MM.1S (cell line): ENCODE data around the gene CNTNAP2.

ENCODE experiments used
- DNase-seq: peaks from one replicate; pipeline ENCODE4 v3.0.0-alpha.2; 2015
- H2AFZ ChIP-seq: fragments of 300-600 bp; sonication (generic); 2 replicates; pipeline ENCODE4 v1.6.0; 2016; ENCODE audit warnings: antibody characterized with exemption, low read length
- H3F3A ChIP-seq: fragments of 300-600 bp; sonication (generic); 2 replicates; pipeline ENCODE4 v1.6.1; 2016; ENCODE audit warnings: mild to moderate bottlenecking, antibody characterized with exemption, low read length, moderate library complexity, mixed read lengths; ENCODE audit not compliant: insufficient read depth
- H3K27ac ChIP-seq: fragments of 300-600 bp; sonication (generic); 2 replicates; pipeline ENCODE4 v1.5.1; 2016; ENCODE audit warnings: mild to moderate bottlenecking, low read length
- H3K27me3 ChIP-seq: fragments of 300-600 bp; sonication (generic); replicated peaks from 2 replicates; pipeline ENCODE4 v1.6.0; 2016; ENCODE audit warnings: low read length; ENCODE audit not compliant: insufficient read depth
- H3K36me3 ChIP-seq: fragments of 300-600 bp; sonication (generic); replicated peaks from 2 replicates; pipeline ENCODE4 v1.6.1; 2016; ENCODE audit warnings: mild to moderate bottlenecking, low read length, mixed read lengths; ENCODE audit not compliant: insufficient read depth
- H3K4me1 ChIP-seq: fragments of 300-600 bp; sonication (generic); 2 replicates; pipeline ENCODE4 v1.6.1; 2016; ENCODE audit warnings: low read length, mixed read lengths
- H3K4me2 ChIP-seq: fragments of 300-600 bp; sonication (generic); 2 replicates; pipeline ENCODE4 v1.6.0; 2016; ENCODE audit warnings: low read depth, low read length
- H3K4me3 ChIP-seq: fragments of 300-600 bp; sonication (generic); 2 replicates; pipeline ENCODE4 v1.5.1; 2016; ENCODE audit warnings: low read length, mixed read lengths
- H3K79me2 ChIP-seq: fragments of 300-600 bp; sonication (generic); 2 replicates; pipeline ENCODE4 v1.6.1; 2016; ENCODE audit warnings: mixed run types, low read length, mixed read lengths
- H3K9ac ChIP-seq: fragments of 300-600 bp; sonication (generic); 2 replicates; pipeline ENCODE4 v1.6.1; 2016; ENCODE audit warnings: low read length, mixed read lengths
- H3K9me2 ChIP-seq: fragments of 300-600 bp; sonication (generic); replicated peaks from 2 replicates; pipeline ENCODE4 v1.6.1; 2016; ENCODE audit warnings: mild to moderate bottlenecking, low read length, mixed read lengths; ENCODE audit not compliant: insufficient read depth
- H3K9me3 ChIP-seq: fragments of 300-600 bp; sonication (generic); replicated peaks from 2 replicates; pipeline ENCODE4 v1.6.1; 2016; ENCODE audit warnings: mild to moderate bottlenecking, low read length, mixed read lengths; ENCODE audit not compliant: insufficient read depth
- H4K20me1 ChIP-seq: fragments of 300-600 bp; sonication (generic); 2 replicates; pipeline ENCODE4 v1.6.1; 2016; ENCODE audit warnings: mild to moderate bottlenecking, low read length, moderate library complexity, mixed read lengths; ENCODE audit not compliant: insufficient read depth
- CTCF ChIP-seq: fragments of 300-600 bp; sonication (generic); IDR thresholded peaks from 2 replicates; pipeline ENCODE4 v1.5.1; 2016; ENCODE audit warnings: antibody characterized with exemption, low read length, mixed read lengths
- EZH2 ChIP-seq: fragments of 300-600 bp; sonication (generic); optimal IDR thresholded peaks from 2 replicates; pipeline ENCODE3; 2017; ENCODE audit warnings: low read depth, mild to moderate bottlenecking, antibody characterized with exemption, low read length, mixed read lengths
- EZH2phosphoT487 ChIP-seq: fragments of 300-600 bp; sonication (generic); IDR thresholded peaks from 2 replicates; pipeline ENCODE4 v1.6.1; 2018; ENCODE audit warnings: antibody characterized with exemption, low read length

Gene CNTNAP2

GRCh38 chr7:147053746-147054145 is 937.1 kb downstream of the CNTNAP2 start:
- Histone ChIP-seq H3K9me3 (no peaks in the 10 kb centered on the region), H3K4me1 (no peaks in the 10 kb centered on the region), H3K9me2 (no peaks in the 10 kb centered on the region), H3K27me3 (no peaks in the 10 kb centered on the region), H3K36me3 (no peaks in the 10 kb centered on the region), H3K4me3 (no peak overlapping the region), H3K4me2 (no peak overlapping the region), H4K20me1 (no peaks in the 10 kb centered on the region), H3K27ac (no peak overlapping the region), H2AFZ (no peak overlapping the region), H3K79me2 (no peaks in the 10 kb centered on the region), H3F3A (no peaks in the 10 kb centered on the region), H3K9ac (no peak overlapping the region)
- TF ChIP-seq EZH2phosphoT487 = no peak
- DNase-seq = no peak

GRCh38 chr7:147060070-147060469 is 943.5 kb downstream of the CNTNAP2 start:
- no peak for TF ChIP-seq CTCF
- no peak for TF ChIP-seq EZH2
- TF ChIP-seq EZH2phosphoT487 = no peak
- Histone ChIP-seq H3K9ac (no peak overlapping the region), H4K20me1 (no peaks in the 10 kb centered on the region), H3F3A (no peaks in the 10 kb centered on the region), H3K9me3 (no peaks in the 10 kb centered on the region), H3K9me2 (no peaks in the 10 kb centered on the region), H3K4me3 (no peak overlapping the region), H3K4me2 (no peak overlapping the region), H3K27ac (no peak overlapping the region), H3K27me3 (no peaks in the 10 kb centered on the region), H2AFZ (no peak overlapping the region), H3K79me2 (no peaks in the 10 kb centered on the region), H3K4me1 (no peaks in the 10 kb centered on the region), H3K36me3 (no peaks in the 10 kb centered on the region)
- no peak for DNase-seq

GRCh38 chr7:147062897-147063296 is 946.3 kb downstream of the CNTNAP2 start:
- H4K20me1 ChIP-seq = no peaks in the 10 kb centered on the region
- H2AFZ ChIP-seq = no peak overlapping the region
- H3K4me1 ChIP-seq = no peaks in the 10 kb centered on the region
- H3K9me2 ChIP-seq = no peaks in the 10 kb centered on the region
- no peak overlapping the region for H3K4me3 ChIP-seq
- no peak for TF ChIP-seq EZH2
- no peak for TF ChIP-seq EZH2phosphoT487
- no peak for TF ChIP-seq CTCF
- H3K4me2 ChIP-seq = no peak overlapping the region
- H3K79me2 ChIP-seq = no peaks in the 10 kb centered on the region
- H3K27me3 ChIP-seq = no peaks in the 10 kb centered on the region
- no peaks in the 10 kb centered on the region for H3F3A ChIP-seq
- H3K27ac ChIP-seq = no peak overlapping the region
- DNase-seq = no peak
- no peak overlapping the region for H3K9ac ChIP-seq
- no peaks in the 10 kb centered on the region for H3K36me3 ChIP-seq
- H3K9me3 ChIP-seq = no peaks in the 10 kb centered on the region

GRCh38 chr7:147068842-147069241 is 952.2 kb downstream of the CNTNAP2 start:
- H3K4me2 ChIP-seq = no peak overlapping the region
- no peaks in the 10 kb centered on the region for H3K36me3 ChIP-seq
- no peak for DNase-seq
- no peaks in the 10 kb centered on the region for H3K79me2 ChIP-seq
- H3K27me3 ChIP-seq = no peaks in the 10 kb centered on the region
- no peaks in the 10 kb centered on the region for H3K4me1 ChIP-seq
- H3K9me2 ChIP-seq = no peaks in the 10 kb centered on the region
- H3K9me3 ChIP-seq = no peaks in the 10 kb centered on the region
- TF ChIP-seq EZH2phosphoT487 = no peak
- no peak for TF ChIP-seq CTCF
- TF ChIP-seq EZH2 = no peak
- no peak overlapping the region for H3K27ac ChIP-seq
- H2AFZ ChIP-seq = no peak overlapping the region
- no peaks in the 10 kb centered on the region for H4K20me1 ChIP-seq
- H3K9ac ChIP-seq = no peak overlapping the region
- H3F3A ChIP-seq = no peaks in the 10 kb centered on the region
- no peak overlapping the region for H3K4me3 ChIP-seq
